SK-N-SH treated with all-trans-retinoic acid at 6 μM for 48 hours (cell line): ENCODE results near the gene CD6.

Source experiments
- ATAC-seq: fragments of 200-7000 bp; cut with Tn5 transposase; 3 replicates; pipeline ENCODE4 v1.9.1; 2020; ENCODE audit warnings: mild to moderate bottlenecking, moderate library complexity
- ARNTL ChIP-seq: fragments of 450-650 bp; formaldehyde crosslinking; IDR thresholded peaks from 2 replicates; pipeline ENCODE4 v1.5.0; 2020; ENCODE audit warnings: low read depth, mild to moderate bottlenecking, moderate library complexity, borderline replicate concordance
- BACH2 ChIP-seq: fragments of 250-450 bp; sonication (Bioruptor Pico); IDR thresholded peaks from 2 replicates; pipeline ENCODE4 v1.9.0; 2021; ENCODE audit warnings: mild to moderate bottlenecking, borderline replicate concordance
- CSDC2 ChIP-seq: fragments of 250-450 bp; sonication (Bioruptor Pico); IDR thresholded peaks from 2 replicates; pipeline ENCODE4 v1.5.0; 2020; ENCODE audit warnings: mild to moderate bottlenecking, moderate library complexity
- ESRRG ChIP-seq: fragments of 250-450 bp; sonication (Bioruptor Pico); IDR thresholded peaks from 2 replicates; pipeline ENCODE4 v1.6.1; 2021; ENCODE audit warnings: mild to moderate bottlenecking
- GLIS3 ChIP-seq: fragments of 250-450 bp; sonication (Bioruptor Pico); IDR thresholded peaks from 2 replicates; pipeline ENCODE4 v1.5.0; 2020; ENCODE audit warnings: mild to moderate bottlenecking, moderate library complexity
- ISL1 ChIP-seq: fragments of 250-450 bp; sonication (Bioruptor Pico); IDR thresholded peaks from 2 replicates; pipeline ENCODE4 v2.1.2; 2022; ENCODE audit warnings: mild to moderate bottlenecking, moderate library complexity
- OSR1 ChIP-seq: fragments of 250-450 bp; sonication (Bioruptor Pico); IDR thresholded peaks from 2 replicates; pipeline ENCODE4 v1.8.0; 2022; ENCODE audit warnings: moderate library complexity, mild to moderate bottlenecking, inconsistent platforms
- PPARA ChIP-seq: fragments of 250-450 bp; sonication (Bioruptor Pico); IDR thresholded peaks from 2 replicates; pipeline ENCODE4 v1.5.0; 2020; ENCODE audit warnings: mild to moderate bottlenecking, borderline replicate concordance
- RARB ChIP-seq: fragments of 250-450 bp; sonication (Bioruptor Pico); IDR thresholded peaks from 2 replicates; pipeline ENCODE4 v1.8.0; 2021; ENCODE audit warnings: mild to moderate bottlenecking, moderate library complexity
- SNAI2 ChIP-seq: fragments of 250-450 bp; sonication (Bioruptor Pico); IDR thresholded peaks from 2 replicates; pipeline ENCODE4 v1.5.0; 2020; ENCODE audit warnings: mild to moderate bottlenecking, moderate library complexity
- TOX ChIP-seq: fragments of 250-450 bp; sonication (Bioruptor Pico); IDR thresholded peaks from 2 replicates; pipeline ENCODE4 v1.8.0; 2021; ENCODE audit warnings: mild to moderate bottlenecking, moderate library complexity, borderline replicate concordance
- ZC3H10 ChIP-seq: fragments of 250-450 bp; sonication (Bioruptor Pico); IDR thresholded peaks from 2 replicates; pipeline ENCODE4 v1.5.1; 2021; ENCODE audit warnings: mild to moderate bottlenecking, moderate library complexity
- ZFP3 ChIP-seq: fragments of 250-450 bp; sonication (Bioruptor Pico); IDR thresholded peaks from 2 replicates; pipeline ENCODE4 v1.5.0; 2020; ENCODE audit warnings: mild to moderate bottlenecking, moderate library complexity
- ZFP30 ChIP-seq: fragments of 450-650 bp; formaldehyde crosslinking; IDR thresholded peaks from 2 replicates; pipeline ENCODE4 v1.5.0; 2022; ENCODE audit warnings: mild to moderate bottlenecking, moderate library complexity
- ZNF565 ChIP-seq: fragments of 450-650 bp; formaldehyde crosslinking; conservative IDR thresholded peaks from 2 replicates; pipeline ENCODE4 v1.5.0; 2020; ENCODE audit warnings: low read depth, mild to moderate bottlenecking, moderate library complexity
- ZNF70 ChIP-seq: fragments of 450-650 bp; formaldehyde crosslinking; IDR thresholded peaks from 2 replicates; pipeline ENCODE4 v1.5.0; 2020; ENCODE audit warnings: mild to moderate bottlenecking, moderate library complexity
- TF ChIP-seq, protein P1 (sequence below): fragments of 250-450 bp; sonication (Bioruptor Pico); IDR thresholded peaks from 2 replicates; pipeline ENCODE4 v1.5.1; 2021; ENCODE audit warnings: mild to moderate bottlenecking, moderate library complexity
- TF ChIP-seq, protein P2 (sequence below): fragments of 250-450 bp; sonication (Bioruptor Pico); IDR thresholded peaks from 2 replicates; pipeline ENCODE4 v1.5.1; 2020; ENCODE audit warnings: low read depth, mild to moderate bottlenecking, moderate library complexity
- TF ChIP-seq, protein P3 (sequence below): fragments of 250-450 bp; sonication (Bioruptor Pico); IDR thresholded peaks from 2 replicates; pipeline ENCODE4 v1.5.0; 2020; ENCODE audit warnings: mild to moderate bottlenecking, moderate library complexity
- TF ChIP-seq, protein P4 (sequence below): fragments of 250-450 bp; sonication (Bioruptor Pico); IDR thresholded peaks from 2 replicates; pipeline ENCODE4 v1.8.0; 2021; ENCODE audit warnings: low read depth, mild to moderate bottlenecking, moderate library complexity, borderline replicate concordance

The CD6 gene

DNA sequence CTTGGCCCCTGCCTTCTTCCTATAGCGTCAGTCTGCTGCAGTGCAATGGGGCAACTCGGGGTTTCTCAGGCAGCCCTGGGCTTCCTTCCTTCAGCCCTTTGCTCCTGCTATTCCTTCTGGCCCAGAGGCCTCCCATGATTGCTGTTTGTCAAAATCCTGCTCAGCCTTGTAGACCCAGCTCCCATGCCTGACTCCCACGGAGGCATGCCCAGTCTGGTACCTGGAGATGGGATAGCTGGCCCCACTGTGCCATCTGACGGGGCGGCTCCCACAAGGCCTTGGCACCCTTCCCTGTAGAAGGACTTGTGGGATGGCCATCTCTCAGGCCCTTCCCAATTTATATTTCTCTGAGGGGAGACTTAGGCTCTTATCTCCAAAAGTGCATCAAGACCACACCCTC is 590 bp upstream of the CD6 start:
- TF ChIP-seq, protein P1, sequence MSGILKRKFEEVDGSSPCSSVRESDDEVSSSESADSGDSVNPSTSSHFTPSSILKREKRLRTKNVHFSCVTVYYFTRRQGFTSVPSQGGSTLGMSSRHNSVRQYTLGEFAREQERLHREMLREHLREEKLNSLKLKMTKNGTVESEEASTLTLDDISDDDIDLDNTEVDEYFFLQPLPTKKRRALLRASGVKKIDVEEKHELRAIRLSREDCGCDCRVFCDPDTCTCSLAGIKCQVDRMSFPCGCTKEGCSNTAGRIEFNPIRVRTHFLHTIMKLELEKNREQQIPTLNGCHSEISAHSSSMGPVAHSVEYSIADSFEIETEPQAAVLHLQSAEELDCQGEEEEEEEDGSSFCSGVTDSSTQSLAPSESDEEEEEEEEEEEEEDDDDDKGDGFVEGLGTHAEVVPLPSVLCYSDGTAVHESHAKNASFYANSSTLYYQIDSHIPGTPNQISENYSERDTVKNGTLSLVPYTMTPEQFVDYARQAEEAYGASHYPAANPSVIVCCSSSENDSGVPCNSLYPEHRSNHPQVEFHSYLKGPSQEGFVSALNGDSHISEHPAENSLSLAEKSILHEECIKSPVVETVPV (CRISPR knock-in tag) = no peak
- TF ChIP-seq TOX (CRISPR knock-in tag) = no peak
- TF ChIP-seq, protein P2, sequence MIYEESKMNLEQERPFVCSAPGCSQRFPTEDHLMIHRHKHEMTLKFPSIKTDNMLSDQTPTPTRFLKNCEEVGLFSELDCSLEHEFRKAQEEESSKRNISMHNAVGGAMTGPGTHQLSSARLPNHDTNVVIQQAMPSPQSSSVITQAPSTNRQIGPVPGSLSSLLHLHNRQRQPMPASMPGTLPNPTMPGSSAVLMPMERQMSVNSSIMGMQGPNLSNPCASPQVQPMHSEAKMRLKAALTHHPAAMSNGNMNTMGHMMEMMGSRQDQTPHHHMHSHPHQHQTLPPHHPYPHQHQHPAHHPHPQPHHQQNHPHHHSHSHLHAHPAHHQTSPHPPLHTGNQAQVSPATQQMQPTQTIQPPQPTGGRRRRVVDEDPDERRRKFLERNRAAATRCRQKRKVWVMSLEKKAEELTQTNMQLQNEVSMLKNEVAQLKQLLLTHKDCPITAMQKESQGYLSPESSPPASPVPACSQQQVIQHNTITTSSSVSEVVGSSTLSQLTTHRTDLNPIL (CRISPR knock-in tag) = no peak
- no peak for TF ChIP-seq OSR1 (CRISPR knock-in tag)
- TF ChIP-seq ESRRG (CRISPR knock-in tag) = no peak
- no peak for TF ChIP-seq SNAI2 (CRISPR knock-in tag)
- no peak for TF ChIP-seq ZNF565
- TF ChIP-seq, protein P3, sequence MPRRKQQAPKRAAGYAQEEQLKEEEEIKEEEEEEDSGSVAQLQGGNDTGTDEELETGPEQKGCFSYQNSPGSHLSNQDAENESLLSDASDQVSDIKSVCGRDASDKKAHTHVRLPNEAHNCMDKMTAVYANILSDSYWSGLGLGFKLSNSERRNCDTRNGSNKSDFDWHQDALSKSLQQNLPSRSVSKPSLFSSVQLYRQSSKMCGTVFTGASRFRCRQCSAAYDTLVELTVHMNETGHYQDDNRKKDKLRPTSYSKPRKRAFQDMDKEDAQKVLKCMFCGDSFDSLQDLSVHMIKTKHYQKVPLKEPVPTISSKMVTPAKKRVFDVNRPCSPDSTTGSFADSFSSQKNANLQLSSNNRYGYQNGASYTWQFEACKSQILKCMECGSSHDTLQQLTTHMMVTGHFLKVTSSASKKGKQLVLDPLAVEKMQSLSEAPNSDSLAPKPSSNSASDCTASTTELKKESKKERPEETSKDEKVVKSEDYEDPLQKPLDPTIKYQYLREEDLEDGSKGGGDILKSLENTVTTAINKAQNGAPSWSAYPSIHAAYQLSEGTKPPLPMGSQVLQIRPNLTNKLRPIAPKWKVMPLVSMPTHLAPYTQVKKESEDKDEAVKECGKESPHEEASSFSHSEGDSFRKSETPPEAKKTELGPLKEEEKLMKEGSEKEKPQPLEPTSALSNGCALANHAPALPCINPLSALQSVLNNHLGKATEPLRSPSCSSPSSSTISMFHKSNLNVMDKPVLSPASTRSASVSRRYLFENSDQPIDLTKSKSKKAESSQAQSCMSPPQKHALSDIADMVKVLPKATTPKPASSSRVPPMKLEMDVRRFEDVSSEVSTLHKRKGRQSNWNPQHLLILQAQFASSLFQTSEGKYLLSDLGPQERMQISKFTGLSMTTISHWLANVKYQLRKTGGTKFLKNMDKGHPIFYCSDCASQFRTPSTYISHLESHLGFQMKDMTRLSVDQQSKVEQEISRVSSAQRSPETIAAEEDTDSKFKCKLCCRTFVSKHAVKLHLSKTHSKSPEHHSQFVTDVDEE (CRISPR knock-in tag) = no peak
- TF ChIP-seq GLIS3 (CRISPR knock-in tag) = no peak
- TF ChIP-seq, protein P4, sequence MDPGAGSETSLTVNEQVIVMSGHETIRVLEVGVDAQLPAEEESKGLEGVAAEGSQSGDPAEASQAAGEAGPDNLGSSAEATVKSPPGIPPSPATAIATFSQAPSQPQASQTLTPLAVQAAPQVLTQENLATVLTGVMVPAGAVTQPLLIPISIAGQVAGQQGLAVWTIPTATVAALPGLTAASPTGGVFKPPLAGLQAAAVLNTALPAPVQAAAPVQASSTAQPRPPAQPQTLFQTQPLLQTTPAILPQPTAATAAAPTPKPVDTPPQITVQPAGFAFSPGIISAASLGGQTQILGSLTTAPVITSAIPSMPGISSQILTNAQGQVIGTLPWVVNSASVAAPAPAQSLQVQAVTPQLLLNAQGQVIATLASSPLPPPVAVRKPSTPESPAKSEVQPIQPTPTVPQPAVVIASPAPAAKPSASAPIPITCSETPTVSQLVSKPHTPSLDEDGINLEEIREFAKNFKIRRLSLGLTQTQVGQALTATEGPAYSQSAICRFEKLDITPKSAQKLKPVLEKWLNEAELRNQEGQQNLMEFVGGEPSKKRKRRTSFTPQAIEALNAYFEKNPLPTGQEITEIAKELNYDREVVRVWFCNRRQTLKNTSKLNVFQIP (CRISPR knock-in tag) = no peak
- TF ChIP-seq ZNF70 (CRISPR knock-in tag) = no peak
- TF ChIP-seq ISL1 (CRISPR knock-in tag) = no peak
- TF ChIP-seq ARNTL (CRISPR knock-in tag) = no peak
- no peak for TF ChIP-seq ZC3H10 (CRISPR knock-in tag)
- no peak for TF ChIP-seq BACH2
- ATAC-seq = no peak; the same call in 2 of the 3 replicates

DNA sequence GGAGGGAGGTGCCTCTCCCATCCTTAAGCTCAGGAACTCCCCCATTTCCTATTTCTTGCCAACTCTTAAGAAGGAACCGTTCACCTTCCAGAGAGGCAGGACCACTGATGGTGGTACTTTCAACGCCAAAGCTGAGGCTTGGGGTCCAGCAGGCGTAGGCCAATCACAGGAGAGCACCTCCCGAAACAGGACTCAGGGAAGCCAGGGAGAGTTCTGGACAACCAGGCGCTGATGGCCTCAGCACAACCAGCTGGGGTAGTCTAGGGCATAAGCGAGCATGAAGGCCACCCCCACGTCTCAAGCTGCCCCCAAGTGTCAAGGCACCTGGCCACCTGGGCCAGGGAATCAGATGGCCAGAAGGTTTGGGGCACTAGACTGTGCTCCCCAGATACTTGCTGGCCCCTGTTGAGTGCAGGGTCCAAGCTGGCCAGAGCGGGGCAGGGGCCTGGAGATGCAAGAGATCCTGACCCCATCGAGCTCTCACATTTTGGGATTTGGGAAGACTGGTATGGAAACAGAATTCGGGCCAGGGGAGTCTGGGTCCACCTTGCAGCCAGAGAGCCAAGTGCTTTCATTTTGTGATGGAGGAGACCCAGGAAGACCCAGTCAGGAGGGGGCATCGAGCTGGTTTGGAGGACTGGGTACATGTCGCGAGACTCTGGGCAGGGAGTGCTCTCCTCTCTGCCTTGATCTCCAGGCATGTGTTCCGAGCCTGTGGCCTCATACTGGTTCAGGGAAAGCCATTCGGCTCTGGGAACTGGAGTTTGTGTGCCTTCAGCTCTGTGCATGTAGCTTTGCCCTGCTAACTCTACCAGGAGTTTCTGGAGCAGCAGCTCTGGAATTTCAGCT is 926 bp downstream of the CD6 start:
- no peak for ATAC-seq
- TF ChIP-seq ZFP30 (CRISPR knock-in tag) = no peak
- no peak for TF ChIP-seq GLIS3 (CRISPR knock-in tag)
- TF ChIP-seq, protein P4 (CRISPR knock-in tag) = no peak
- no peak for TF ChIP-seq ISL1 (CRISPR knock-in tag)
- no peak for TF ChIP-seq ZNF565
- TF ChIP-seq ESRRG (CRISPR knock-in tag) = no peak
- no peak for TF ChIP-seq BACH2
- TF ChIP-seq PPARA (CRISPR knock-in tag) = no peak
- no peak for TF ChIP-seq CSDC2 (CRISPR knock-in tag)
- no peak for TF ChIP-seq OSR1 (CRISPR knock-in tag)
- TF ChIP-seq, protein P3 (CRISPR knock-in tag) = no peak
- no peak for TF ChIP-seq RARB (CRISPR knock-in tag)
- TF ChIP-seq SNAI2 (CRISPR knock-in tag) = no peak
- no peak for TF ChIP-seq ZFP3 (CRISPR knock-in tag)
- no peak for TF ChIP-seq ZNF70 (CRISPR knock-in tag)
